ENCODE measurements around the gene MORN1. TPM values are rescaled to one million over a fixed set of nuclear protein-coding genes. Genes with fewer than 3 reads are reported as not detected.

The MORN1 gene
- total and polyA plus RNA-seq, 2 of the 8 experiments (the other 6 are each of a cell fraction or from before 2014, with no cell fraction given) = 5.0 to 9.1 TPM

GRCh38 chr1:2278591-2279209 is 112.7 kb downstream of the MORN1 start:
- no peaks in the 10 kb centered on the region for H3K23me2 ChIP-seq (ENCODE audit: low read depth, low read length)
- peak overlapping the region; percentile 100; the same call in 1 of the 2 replicates for H2AK5ac ChIP-seq (ENCODE audit: low read depth, low read length)
- no peak overlapping the region for H2AFZ ChIP-seq (ENCODE audit: low read length)
- H3K4me2 ChIP-seq (ENCODE audit: insufficient read depth in 1 of 2, low read depth in 2 of 2, low read length in 2 of 2) = peak overlapping the region; percentile 54 to 59
- H3K36me3 ChIP-seq (ENCODE audit: control insufficient read depth in 2 of 4, insufficient read depth in 4 of 4, low read length in 3 of 4) = peaks cover 0 to 3% (median 0%) of the 10 kb centered on the region in 4 experiments; a peak in 1 of 8 replicates
- H4K20me1 ChIP-seq (replicated peaks in 1 of 2; ENCODE audit: control insufficient read depth in 1 of 2, insufficient read depth in 2 of 2, low read length in 2 of 2) = peaks cover 9 to 29% of the 10 kb centered on the region in 2 experiments
- ChIA-PET POLR2A (ENCODE audit: partially characterized antibody) (interaction anchor here (0.6 to 0.9 kb wide), 2 partner anchors 23 to 50 kb away, joined by 3 read pairs; no protein-coding TSS in a partner anchor), CTCF (ENCODE audit: partially characterized antibody) (interaction anchor here (0.6 to 1.1 kb wide), 3 partner anchors 12 to 793 kb away, joined by 3 to 4 read pairs (median 3); no protein-coding TSS in a partner anchor)
- 0 out of 2 replicates have a peak overlapping the region, but pooled peaks have one; percentile 32 for H2BK20ac ChIP-seq (ENCODE audit: low read length)
- H3K4me3 ChIP-seq (ENCODE audit: extremely low read depth in 1 of 4, insufficient read depth in 2 of 4, low read depth in 3 of 4, low read length in 4 of 4) = peak overlapping the region in 1 of 4 experiments; percentile 29; a peak in 2 of 8 replicates
- peak overlapping the region; percentile 88 for H3K18ac ChIP-seq (ENCODE audit: extremely low read depth, low read length)
- H2BK5ac ChIP-seq (ENCODE audit: low read depth, low read length) = peak overlapping the region; percentile 94
- peak overlapping the region; percentile 78 for H3K27ac ChIP-seq (ENCODE audit: low read depth, low read length)
- H3K4ac ChIP-seq (replicated peaks; ENCODE audit: insufficient read length, low read depth, low read length) = peak overlapping the region; percentile 70
- no peak overlapping the region for H3K56ac ChIP-seq (replicated peaks; ENCODE audit: insufficient read length, low read depth, low read length)
- no peak overlapping the region for H3K23ac ChIP-seq (ENCODE audit: insufficient read length)
- H4K8ac ChIP-seq (ENCODE audit: extremely low read depth, insufficient read depth, low read length) = peak overlapping the region; percentile 85; the same call in 1 of the 2 replicates
- TF ChIP-seq PHF8 (conservative IDR thresholded peaks at IDR 0.05; ENCODE audit: low read depth, low read length) (no peak), POLR2A (IDR thresholded peaks at IDR 0.05; ENCODE audit: control extremely low read depth in 1 of 2, low read depth in 2 of 2, low read length in 2 of 2) (peak in 1 of 2 experiments; percentile 54; a peak in 1 of 3 replicates)
- H2BK15ac ChIP-seq (ENCODE audit: low read length) = peak overlapping the region; percentile 81; the same call in 1 of the 2 replicates
- DNase-seq (ENCODE audit: low read depth in 1 of 2, low spot score in 2 of 2) (no peak), FAIRE-seq (no peak)
- peak overlapping the region; percentile 11 for H2BK120ac ChIP-seq (replicated peaks; ENCODE audit: low read depth, low read length)
- peak overlapping the region in 1 of 4 experiments; percentile 45; a peak in 3 of 7 replicates for H3K9ac ChIP-seq (replicated peaks in 1 of 4; ENCODE audit: extremely low read depth in 1 of 4, low read depth in 3 of 4, low read length in 3 of 4)
- H3K79me2 ChIP-seq (ENCODE audit: control insufficient read depth in 1 of 2, insufficient read depth in 2 of 2, low read length in 2 of 2) = peaks cover under 1 to 68% of the 10 kb centered on the region in 2 experiments; a peak in 3 of 4 replicates
- 51% methylated on average over 14 of the region's 16 CpGs; no CpG with 5 or more reads in 1 of the 2 experiments for WGBS, 2 experiments (ENCODE audit: extremely low coverage in 1 of 2, insufficient coverage in 1 of 2, insufficient read length in 1 of 2, insufficient replicate concordance in 2 of 2, low coverage in 1 of 2, low lambda C conversion rate in 2 of 2, missing lambda C conversion rate in 1 of 2)
- no peak overlapping the region for H3K14ac ChIP-seq (ENCODE audit: insufficient read length)
- no peaks in the 10 kb centered on the region for H3K9me3 ChIP-seq (ENCODE audit: insufficient read depth in 2 of 2, low read depth in 1 of 2, low read length in 1 of 2)
- peak overlapping the region; percentile 100; the same call in 1 of the 2 replicates for H2BK12ac ChIP-seq (ENCODE audit: low read depth, low read length)
- peak overlapping the region; percentile 90 for H4K91ac ChIP-seq (replicated peaks; ENCODE audit: insufficient read length, low read length)
- H3K4me1 ChIP-seq (replicated peaks in 1 of 4; ENCODE audit: control insufficient read depth in 3 of 4, insufficient read depth in 4 of 4, low read length in 3 of 4) = peaks cover 5 to 41% (median 30%) of the 10 kb centered on the region in 4 experiments
- H3K27me3 ChIP-seq (replicated peaks in 1 of 4; ENCODE audit: control insufficient read depth in 3 of 4, extremely low read depth in 1 of 4, insufficient read depth in 3 of 4, low read length in 3 of 4) = no peaks in the 10 kb centered on the region
- no peak overlapping the region for H4K5ac ChIP-seq (ENCODE audit: insufficient read length, low read depth, low read length)
- peaks cover 28% of the 10 kb centered on the region for H3K79me1 ChIP-seq (ENCODE audit: low read depth, low read length)

Data from H1 (cell line).